Activated B cell treated with CpG ODN at 0.5 μM for 24 hours (primary cell): Measurements from ENCODE around the gene RAB35. TPM values are rescaled to one million over a fixed set of nuclear protein-coding genes. Genes with fewer than 3 reads are reported as not detected.

Experiments
- ATAC-seq: fragments of 200-7000 bp; cut with Tn5 transposase; one replicate; pipeline ENCODE4 v1.10.0; 2021; ENCODE audit warnings: low read depth, mild to moderate bottlenecking, moderate library complexity
- CTCF ChIA-PET: fragments of 350-600 bp; sonication (Branson Sonifier 250); formaldehyde crosslinking; loops from one replicate; lab custom pipeline; 2021; ENCODE audit warnings: antibody characterized with exemption; lab: Charles Lee
- POLR2A ChIA-PET: fragments of 350-600 bp; sonication (Branson Sonifier 250); formaldehyde crosslinking; loops from one replicate; lab custom pipeline; 2021; ENCODE audit warnings: antibody characterized with exemption; lab: Charles Lee
- DNase-seq: peaks from one replicate; pipeline ENCODE4 v3.0.0; 2022
- H3K27ac Mint-ChIP-seq: one replicate; pipeline ENCODE4 v1.8.0; 2020; ENCODE audit warnings: mixed read lengths
- H3K27me3 Mint-ChIP-seq: one replicate; pipeline ENCODE4 v1.8.0; 2021; ENCODE audit warnings: mixed read lengths
- H3K36me3 Mint-ChIP-seq: one replicate; pipeline ENCODE4 v1.8.0; 2021; ENCODE audit warnings: low read depth, mixed read lengths
- H3K4me1 Mint-ChIP-seq: one replicate; pipeline ENCODE4 v1.8.0; 2021; ENCODE audit warnings: mixed read lengths
- H3K4me3 Mint-ChIP-seq: one replicate; pipeline ENCODE4 v1.8.0; 2020; ENCODE audit warnings: mild to moderate bottlenecking, mixed read lengths
- H3K9me3 Mint-ChIP-seq: one replicate; pipeline ENCODE4 v1.8.0; 2020; ENCODE audit warnings: mixed read lengths
- intact Hi-C: fragments of 100-400 bp; cut with micrococcal nuclease; formaldehyde crosslinking; loops from one replicate; pipeline ENCODE4 v1.15.1; 2024
- total RNA-seq: library from RNA; stranded (reverse); gene quantifications from 2 replicates; pipeline ENCODE4 v1.2.3, GENCODE V29; 2022
- TF ChIP-seq, protein P1 (sequence below): fragments of 200-600 bp; IDR thresholded peaks from one replicate; pipeline ENCODE4 v1.8.0; 2022; ENCODE audit warnings: antibody characterized with exemption, mild to moderate bottlenecking

Gene RAB35
- total RNA-seq, 1 donor from 2014 or later: 45.6 TPM

DNA sequence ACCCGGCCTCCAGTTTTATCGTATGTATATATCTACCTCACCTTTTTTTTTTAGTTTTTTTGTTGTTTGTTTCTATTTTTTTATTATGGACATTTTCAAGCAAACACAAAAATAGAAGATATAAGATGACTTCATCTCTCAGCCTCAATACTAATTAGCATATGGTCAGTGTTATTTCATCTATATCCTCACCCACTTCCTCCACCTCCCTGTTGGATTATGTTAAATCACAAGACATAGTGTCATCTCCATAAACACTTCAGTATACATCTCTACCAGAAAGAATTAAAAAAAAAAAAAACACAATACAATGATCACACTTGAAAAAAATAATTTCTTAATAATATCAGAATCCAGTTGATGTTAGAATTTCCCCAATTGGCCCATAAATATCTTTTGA is 34.9 kb downstream of the RAB35 start:
- CTCF ChIA-PET: no interaction called here
- H3K4me1 Mint-ChIP-seq: peaks cover under 1% of the 10 kb centered on the region
- no peak for DNase-seq
- no peak overlapping the region for H3K4me3 Mint-ChIP-seq
- intact Hi-C loops: no loop called here
- TF ChIP-seq, protein P1, sequence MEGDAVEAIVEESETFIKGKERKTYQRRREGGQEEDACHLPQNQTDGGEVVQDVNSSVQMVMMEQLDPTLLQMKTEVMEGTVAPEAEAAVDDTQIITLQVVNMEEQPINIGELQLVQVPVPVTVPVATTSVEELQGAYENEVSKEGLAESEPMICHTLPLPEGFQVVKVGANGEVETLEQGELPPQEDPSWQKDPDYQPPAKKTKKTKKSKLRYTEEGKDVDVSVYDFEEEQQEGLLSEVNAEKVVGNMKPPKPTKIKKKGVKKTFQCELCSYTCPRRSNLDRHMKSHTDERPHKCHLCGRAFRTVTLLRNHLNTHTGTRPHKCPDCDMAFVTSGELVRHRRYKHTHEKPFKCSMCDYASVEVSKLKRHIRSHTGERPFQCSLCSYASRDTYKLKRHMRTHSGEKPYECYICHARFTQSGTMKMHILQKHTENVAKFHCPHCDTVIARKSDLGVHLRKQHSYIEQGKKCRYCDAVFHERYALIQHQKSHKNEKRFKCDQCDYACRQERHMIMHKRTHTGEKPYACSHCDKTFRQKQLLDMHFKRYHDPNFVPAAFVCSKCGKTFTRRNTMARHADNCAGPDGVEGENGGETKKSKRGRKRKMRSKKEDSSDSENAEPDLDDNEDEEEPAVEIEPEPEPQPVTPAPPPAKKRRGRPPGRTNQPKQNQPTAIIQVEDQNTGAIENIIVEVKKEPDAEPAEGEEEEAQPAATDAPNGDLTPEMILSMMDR: no peak
- no peaks in the 10 kb centered on the region for H3K9me3 Mint-ChIP-seq
- H3K27ac Mint-ChIP-seq: no peak overlapping the region
- POLR2A ChIA-PET: interaction anchor here (0.6 kb wide), 1 partner anchor 190 kb away, joined by 5 read pairs; no protein-coding TSS in a partner anchor
- peaks cover 4% of the 10 kb centered on the region for H3K36me3 Mint-ChIP-seq
- no peaks in the 10 kb centered on the region for H3K27me3 Mint-ChIP-seq
- no peak for ATAC-seq

- ChIA-PET POLR2A (no interaction called here), CTCF (no interaction called here)
- ATAC-seq: no peak
- H3K27me3 Mint-ChIP-seq: no peaks in the 10 kb centered on the region
- peaks cover 2% of the 10 kb centered on the region for H3K36me3 Mint-ChIP-seq
- intact Hi-C loops: no loop called here
- peaks cover 7% of the 10 kb centered on the region for H3K4me1 Mint-ChIP-seq
- TF ChIP-seq, protein P1: no peak
- no peak overlapping the region for H3K4me3 Mint-ChIP-seq
- no peaks in the 10 kb centered on the region for H3K9me3 Mint-ChIP-seq
- H3K27ac Mint-ChIP-seq: no peak overlapping the region
- DNase-seq: no peak
Observed at GRCh38 chr12:120079411-120080400, 36.8 kb downstream of the RAB35 start.

DNA sequence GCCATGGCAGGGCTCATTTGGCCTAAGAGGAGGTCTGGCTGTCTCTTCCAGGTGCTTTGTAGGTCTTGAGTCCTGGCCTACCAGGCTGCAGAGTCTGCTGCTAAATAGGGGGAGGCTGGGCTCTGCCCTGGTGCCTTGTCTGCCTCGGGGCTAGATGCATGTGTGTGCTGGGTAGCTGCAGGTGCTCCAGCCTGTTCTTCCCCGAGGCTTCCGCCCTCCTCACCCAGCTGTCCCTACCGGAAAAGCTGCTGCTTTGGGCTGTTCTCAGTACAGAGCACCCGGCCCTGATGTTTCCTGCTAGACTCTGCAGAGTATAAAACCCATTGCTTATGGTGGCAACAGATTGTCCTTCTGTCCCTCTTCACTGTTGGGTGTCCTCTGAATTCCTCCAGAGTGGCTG is 37.7 kb downstream of the RAB35 start:
- ChIA-PET POLR2A (interaction anchor here (1.6 kb wide), 1 partner anchor 11 kb away, joined by 3 read pairs; no protein-coding TSS in a partner anchor), CTCF (interaction anchor here (0.8 to 0.9 kb wide), 2 partner anchors 8 to 166 kb away, joined by 3 read pairs; no protein-coding TSS in a partner anchor)
- H3K9me3 Mint-ChIP-seq: no peaks in the 10 kb centered on the region
- TF ChIP-seq, protein P1: no peak
- H3K4me3 Mint-ChIP-seq: no peak overlapping the region
- no peak for ATAC-seq
- H3K27ac Mint-ChIP-seq: no peak overlapping the region
- peaks cover 8% of the 10 kb centered on the region for H3K4me1 Mint-ChIP-seq
- H3K36me3 Mint-ChIP-seq: peaks cover 2% of the 10 kb centered on the region
- intact Hi-C loops: no loop called here
- H3K27me3 Mint-ChIP-seq: no peaks in the 10 kb centered on the region
- no peak for DNase-seq

GRCh38 chr12:120077260-120077659 is 39.3 kb downstream of the RAB35 start:
- no peak overlapping the region for H3K27ac Mint-ChIP-seq
- CTCF ChIA-PET: no interaction called here
- H3K36me3 Mint-ChIP-seq: peaks cover 11% of the 10 kb centered on the region

More at GRCh38 chr12:120077260-120077659, 39.3 kb downstream of the RAB35 start:
- POLR2A ChIA-PET: interaction anchor here (1.6 kb wide), 1 partner anchor 13 kb away, joined by 3 read pairs; no protein-coding TSS in a partner anchor
- Mint-ChIP-seq H3K4me1 (peaks cover 8% of the 10 kb centered on the region), H3K27me3 (no peaks in the 10 kb centered on the region), H3K9me3 (no peaks in the 10 kb centered on the region), H3K4me3 (no peak overlapping the region)
- ATAC-seq (no peak), DNase-seq (no peak)
- TF ChIP-seq, protein P1: no peak
- intact Hi-C loops: no loop called here
